Activated CD8-positive, alpha-beta T cell treated with anti-CD3 and anti-CD28 coated beads for 36 hours (primary cell): Measurements from ENCODE around the gene KANK3. TPM values are rescaled to one million over a fixed set of nuclear protein-coding genes. Genes with fewer than 3 reads are reported as not detected.

Experiments
- ATAC-seq: fragments of 200-7000 bp; cut with Tn5 transposase; one replicate; pipeline ENCODE4 v1.10.0; 2021; ENCODE audit warnings: mild to moderate bottlenecking, moderate library complexity
- CTCF ChIA-PET: fragments of 350-600 bp; sonication (Branson Sonifier 250); formaldehyde crosslinking; loops from one replicate; lab custom pipeline; 2021; ENCODE audit warnings: antibody characterized with exemption; lab: Charles Lee
- POLR2A ChIA-PET: fragments of 350-600 bp; sonication (Branson Sonifier 250); formaldehyde crosslinking; loops from one replicate; lab custom pipeline; 2021; ENCODE audit warnings: antibody characterized with exemption; lab: Charles Lee
- DNase-seq: peaks from one replicate; pipeline ENCODE4 v3.0.0-alpha.2; 2020
- H3K27ac Mint-ChIP-seq: one replicate; pipeline ENCODE4 v1.8.0; 2021; ENCODE audit warnings: mild to moderate bottlenecking, mixed read lengths
- H3K27me3 Mint-ChIP-seq: one replicate; pipeline ENCODE4 v1.8.0; 2021; ENCODE audit warnings: mixed read lengths
- H3K36me3 Mint-ChIP-seq: one replicate; pipeline ENCODE4 v1.8.0; 2021; ENCODE audit warnings: low read depth, mixed read lengths
- H3K4me1 Mint-ChIP-seq: one replicate; pipeline ENCODE4 v1.8.0; 2021; ENCODE audit warnings: low read depth, mixed read lengths
- H3K4me3 Mint-ChIP-seq: one replicate; pipeline ENCODE4 v1.8.0; 2021; ENCODE audit warnings: mild to moderate bottlenecking, moderate library complexity, mixed read lengths
- H3K9me3 Mint-ChIP-seq: one replicate; pipeline ENCODE4 v1.8.0; 2021; ENCODE audit warnings: mixed read lengths
- intact Hi-C: fragments of 100-400 bp; cut with micrococcal nuclease; formaldehyde crosslinking; loops from one replicate; pipeline ENCODE4 v1.10.0; 2022
- total RNA-seq, 2 experiments: library from RNA; stranded (reverse); gene quantifications; one replicate each; pipeline ENCODE4 v1.2.3, GENCODE V29; 2021
- TF ChIP-seq, protein P1 (sequence below): fragments of 200-600 bp; IDR thresholded peaks from one replicate; pipeline ENCODE4 v1.8.0; 2022; ENCODE audit warnings: antibody characterized with exemption, mild to moderate bottlenecking

The KANK3 gene
- total RNA-seq, result 1 to 10 TPM; 3.6 TPM

DNA sequence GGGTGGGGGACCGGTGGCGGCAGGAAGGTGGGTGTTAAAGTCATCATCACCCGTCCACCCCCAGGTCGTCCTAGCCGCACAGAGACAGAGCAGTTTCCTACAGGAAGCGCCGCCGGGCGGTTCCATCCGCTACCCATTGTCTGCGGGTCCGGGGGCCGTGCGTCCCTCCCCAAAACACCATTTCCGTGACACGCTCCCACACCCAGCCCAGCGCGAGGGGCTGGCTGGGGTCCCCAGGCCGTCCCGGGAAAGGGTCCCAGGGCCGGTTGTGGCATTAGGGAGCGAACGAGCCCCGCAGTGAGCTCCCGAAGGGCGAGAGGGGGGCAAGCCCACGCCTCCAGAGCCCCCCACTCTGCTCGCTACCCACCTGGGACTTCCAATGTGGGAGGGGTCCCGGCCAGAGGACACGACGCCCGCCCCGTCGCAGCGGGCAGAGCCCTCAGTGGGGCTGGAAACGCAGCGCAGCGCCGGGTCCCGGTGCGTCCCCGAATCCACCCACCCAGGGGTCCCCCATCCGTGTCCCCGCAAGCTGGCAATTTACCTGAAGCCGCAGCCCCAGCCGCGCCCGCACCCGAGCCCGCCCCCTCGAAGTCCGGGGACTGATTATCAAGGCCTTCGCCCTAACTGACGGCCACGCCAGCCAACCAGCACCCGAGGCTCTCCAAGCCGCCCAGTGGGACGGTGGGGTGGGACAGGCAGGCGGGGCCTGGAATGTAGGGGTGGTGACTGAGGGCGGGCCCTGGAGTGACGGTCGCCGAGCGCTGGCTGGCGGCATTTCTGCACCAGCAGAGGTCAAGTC is at the start of gene KANK3:
Gene KANK3 (minus strand): TSS at position 579 of the 799 bp plus-strand sequence. CDS start 5,434 bp downstream, outside the sequence.
- Mint-ChIP-seq H3K36me3 (no peaks in the 10 kb centered on the region), H3K27me3 (peaks cover 16% of the 10 kb centered on the region), H3K27ac (no peak within 1 kb of the TSS), H3K4me3 (peak within 1 kb of the TSS; percentile 72), H3K9me3 (no peaks in the 10 kb centered on the region), H3K4me1 (peaks cover 8% of the 10 kb centered on the region)
- TF ChIP-seq, protein P1, sequence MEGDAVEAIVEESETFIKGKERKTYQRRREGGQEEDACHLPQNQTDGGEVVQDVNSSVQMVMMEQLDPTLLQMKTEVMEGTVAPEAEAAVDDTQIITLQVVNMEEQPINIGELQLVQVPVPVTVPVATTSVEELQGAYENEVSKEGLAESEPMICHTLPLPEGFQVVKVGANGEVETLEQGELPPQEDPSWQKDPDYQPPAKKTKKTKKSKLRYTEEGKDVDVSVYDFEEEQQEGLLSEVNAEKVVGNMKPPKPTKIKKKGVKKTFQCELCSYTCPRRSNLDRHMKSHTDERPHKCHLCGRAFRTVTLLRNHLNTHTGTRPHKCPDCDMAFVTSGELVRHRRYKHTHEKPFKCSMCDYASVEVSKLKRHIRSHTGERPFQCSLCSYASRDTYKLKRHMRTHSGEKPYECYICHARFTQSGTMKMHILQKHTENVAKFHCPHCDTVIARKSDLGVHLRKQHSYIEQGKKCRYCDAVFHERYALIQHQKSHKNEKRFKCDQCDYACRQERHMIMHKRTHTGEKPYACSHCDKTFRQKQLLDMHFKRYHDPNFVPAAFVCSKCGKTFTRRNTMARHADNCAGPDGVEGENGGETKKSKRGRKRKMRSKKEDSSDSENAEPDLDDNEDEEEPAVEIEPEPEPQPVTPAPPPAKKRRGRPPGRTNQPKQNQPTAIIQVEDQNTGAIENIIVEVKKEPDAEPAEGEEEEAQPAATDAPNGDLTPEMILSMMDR, result no peak
- peak; percentile 97 for DNase-seq
- peak; percentile 100 for ATAC-seq
- ChIA-PET CTCF (interaction anchor here (1.7 to 5.6 kb wide), 2 partner anchors 8 to 11 kb away, joined by 7 to 54 read pairs; no protein-coding TSS in a partner anchor), POLR2A (interaction anchor here (0.6 to 2.7 kb wide), 8 partner anchors 8 to 122 kb away, joined by 3 to 10 read pairs (median 4); partner anchors contain the start of genes NDUFA7, RAB11B and RPS28)
- intact Hi-C loops, result no loop called here

- DNase-seq (no peak), ATAC-seq (no peak)
- Mint-ChIP-seq H3K4me3 (peak overlapping the region; percentile 46), H3K27me3 (no peaks in the 10 kb centered on the region), H3K4me1 (peaks cover 42% of the 10 kb centered on the region), H3K9me3 (no peaks in the 10 kb centered on the region), H3K27ac (peak overlapping the region; percentile 80), H3K36me3 (peaks cover 4% of the 10 kb centered on the region)
- ChIA-PET CTCF (interaction anchor here (1.2 to 7.5 kb wide), 3 partner anchors 14 to 38 kb away, joined by 3 to 66 read pairs (median 3); partner anchors contain the start of gene MARCHF2), POLR2A (interaction anchor here (0.6 to 2.5 kb wide), 3 partner anchors 21 to 71 kb away, joined by 3 to 7 read pairs (median 5); partner anchors contain the start of genes MARCHF2, NDUFA7 and RPS28)
- TF ChIP-seq, protein P1, result no peak
- intact Hi-C loops, result loop anchor here (5.0 kb wide), 1 partner anchor 40 kb away; no protein-coding TSS in a partner anchor
Observed at GRCh38 chr19:8392017-8392591, 49.0 kb upstream of the KANK3 start.

DNA sequence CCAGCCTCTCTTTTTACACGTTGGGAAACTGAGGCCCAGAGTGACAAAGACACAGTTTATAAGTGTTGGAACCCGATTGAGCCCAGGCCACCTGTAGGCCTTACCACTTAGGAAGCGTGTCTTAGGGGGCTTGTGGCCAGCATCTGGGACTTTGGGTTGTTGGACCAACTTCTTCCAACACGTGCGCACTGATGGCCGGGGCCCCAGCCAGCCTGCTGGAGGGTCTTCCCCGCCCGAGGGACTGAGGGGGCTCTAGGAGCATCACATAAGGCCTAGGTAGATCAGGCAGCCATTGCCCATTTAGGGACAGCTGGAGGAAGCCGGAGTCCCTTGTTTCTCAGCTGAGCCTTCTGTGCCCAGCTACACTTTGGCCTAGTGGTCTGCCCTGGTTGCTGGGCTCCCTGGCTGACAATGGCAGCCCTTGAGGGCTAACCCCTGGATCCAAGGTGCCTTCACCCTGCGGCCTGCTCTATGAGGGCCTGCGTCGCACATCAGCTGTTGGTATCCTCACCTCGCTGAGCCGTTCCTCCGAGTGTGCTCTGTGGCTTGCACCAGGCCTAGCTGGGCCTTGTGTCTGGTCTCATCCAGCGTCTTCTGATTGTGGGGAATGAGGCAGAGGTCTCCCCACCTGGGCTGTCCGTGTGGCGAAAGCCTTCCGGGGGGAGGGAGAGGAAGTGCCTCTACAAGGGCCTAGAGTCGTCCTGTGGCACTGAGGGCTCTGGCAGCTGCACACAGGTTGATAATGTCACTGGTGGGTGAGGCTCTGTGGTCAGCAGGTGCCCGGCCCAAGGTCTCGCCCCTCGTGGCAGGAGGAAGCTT is 48.3 kb upstream of the KANK3 start:
- ChIA-PET CTCF (interaction anchor here (1.4 to 7.5 kb wide), 4 partner anchors 14 to 189 kb away, joined by 3 to 66 read pairs (median 5); partner anchors contain the start of gene MARCHF2), POLR2A (interaction anchor here (0.8 to 2.5 kb wide), 5 partner anchors 14 to 70 kb away, joined by 4 to 7 read pairs (median 5); partner anchors contain the start of genes KANK3, NDUFA7 and RPS28)
- no peak for DNase-seq
- TF ChIP-seq, protein P1, result no peak
- peaks cover 4% of the 10 kb centered on the region for H3K36me3 Mint-ChIP-seq
- no peaks in the 10 kb centered on the region for H3K27me3 Mint-ChIP-seq
- ATAC-seq, result no peak
- peak overlapping the region; percentile 94 for H3K4me3 Mint-ChIP-seq
- intact Hi-C loops, result loop anchor here (5.0 kb wide), 1 partner anchor 39 kb away; no protein-coding TSS in a partner anchor
- H3K9me3 Mint-ChIP-seq, result peaks cover 1% of the 10 kb centered on the region
- peak overlapping the region; percentile 80 for H3K27ac Mint-ChIP-seq
- peaks cover 36% of the 10 kb centered on the region for H3K4me1 Mint-ChIP-seq

DNA sequence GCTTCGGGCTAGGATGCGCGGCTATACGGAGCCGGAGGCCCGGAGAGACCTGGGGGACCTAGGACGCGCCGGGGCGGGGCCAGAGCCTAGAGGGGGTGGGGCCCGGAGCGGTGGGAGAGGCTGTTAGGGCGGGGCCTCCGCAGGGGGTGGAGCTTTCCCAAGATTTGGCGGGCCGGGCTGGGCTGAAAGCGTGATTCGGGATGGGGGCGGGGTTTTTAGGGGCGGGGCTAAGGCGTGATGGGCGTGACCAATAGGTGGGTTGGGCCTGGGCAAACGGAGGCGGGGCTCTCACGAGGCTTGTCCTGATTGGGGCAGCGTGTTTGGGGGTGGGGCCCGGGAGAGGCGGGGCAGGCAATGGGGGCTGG is 47.5 kb upstream of the KANK3 start:
- H3K4me3 Mint-ChIP-seq, result peak overlapping the region; percentile 94
- TF ChIP-seq, protein P1, result no peak
- intact Hi-C loops, result loop anchor here (5.0 kb wide), 1 partner anchor 38 kb away; no protein-coding TSS in a partner anchor
- peaks cover 5% of the 10 kb centered on the region for H3K36me3 Mint-ChIP-seq
- ATAC-seq, result peak; percentile 72
- H3K9me3 Mint-ChIP-seq, result peaks cover 1% of the 10 kb centered on the region
- ChIA-PET CTCF (interaction anchor here (0.7 to 7.5 kb wide), 7 partner anchors 13 to 190 kb away, joined by 3 to 66 read pairs (median 3); partner anchors contain the start of gene MARCHF2), POLR2A (interaction anchor here (1.3 to 2.5 kb wide), 4 partner anchors 15 to 47 kb away, joined by 4 to 7 read pairs (median 5); partner anchors contain the start of gene KANK3)
- peaks cover 31% of the 10 kb centered on the region for H3K4me1 Mint-ChIP-seq
- peak; percentile 96 for DNase-seq
- peak overlapping the region; percentile 61 for H3K27ac Mint-ChIP-seq
- no peaks in the 10 kb centered on the region for H3K27me3 Mint-ChIP-seq
